ENCODE measurements around the gene PTPRG.

The PTPRG gene

GRCh38 chr3:61608072-61608471, 46.7 kb downstream of the PTPRG start:
- TF ChIP-seq CTCF (conservative IDR thresholded peaks at IDR 0.05; ENCODE audit: low read depth, low read length): no peak
- no peaks in the 10 kb centered on the region for H3K27me3 ChIP-seq (ENCODE audit: insufficient read depth, low read depth)
- no peaks in the 10 kb centered on the region for H4K20me1 ChIP-seq (ENCODE audit: insufficient read depth)
- no peak overlapping the region for H3K4me3 ChIP-seq (IDR thresholded peaks at IDR 0.05; ENCODE audit: insufficient read depth, low read depth, low read length)
- no peak overlapping the region for H2AFZ ChIP-seq (ENCODE audit: low read depth)
- no peaks in the 10 kb centered on the region for H3K36me3 ChIP-seq (ENCODE audit: insufficient read depth)
- H3K27ac ChIP-seq: no peak overlapping the region
- no peaks in the 10 kb centered on the region for H3K4me1 ChIP-seq (ENCODE audit: low read depth, poor library complexity, severe bottlenecking)
- no peak overlapping the region for H3K4me2 ChIP-seq
- H3K9ac ChIP-seq: no peak overlapping the region
- H3K79me2 ChIP-seq (ENCODE audit: insufficient read depth, low read depth): no peaks in the 10 kb centered on the region

GRCh38 chr3:61608711-61609110, 47.3 kb downstream of the PTPRG start:
- Histone ChIP-seq H3K4me3 (IDR thresholded peaks at IDR 0.05; ENCODE audit: insufficient read depth, low read depth, low read length) (no peak overlapping the region), H3K79me2 (ENCODE audit: insufficient read depth, low read depth) (no peaks in the 10 kb centered on the region), H3K27ac (no peak overlapping the region), H4K20me1 (ENCODE audit: insufficient read depth) (no peaks in the 10 kb centered on the region), H3K4me1 (ENCODE audit: low read depth, poor library complexity, severe bottlenecking) (no peaks in the 10 kb centered on the region), H3K27me3 (ENCODE audit: insufficient read depth, low read depth) (no peaks in the 10 kb centered on the region), H3K9ac (no peak overlapping the region), H3K4me2 (no peak overlapping the region), H2AFZ (ENCODE audit: low read depth) (no peak overlapping the region), H3K36me3 (ENCODE audit: insufficient read depth) (no peaks in the 10 kb centered on the region)
- no peak for TF ChIP-seq CTCF (conservative IDR thresholded peaks at IDR 0.05; ENCODE audit: low read depth, low read length)

- H3K27me3 ChIP-seq (ENCODE audit: insufficient read depth, low read depth): no peaks in the 10 kb centered on the region
- no peak overlapping the region for H3K4me3 ChIP-seq (IDR thresholded peaks at IDR 0.05; ENCODE audit: insufficient read depth, low read depth, low read length)
- no peak overlapping the region for H3K9ac ChIP-seq
- no peaks in the 10 kb centered on the region for H3K4me1 ChIP-seq (ENCODE audit: low read depth, poor library complexity, severe bottlenecking)
- H3K79me2 ChIP-seq (ENCODE audit: insufficient read depth, low read depth): no peaks in the 10 kb centered on the region
- H3K27ac ChIP-seq: no peak overlapping the region
- no peak overlapping the region for H3K4me2 ChIP-seq
- no peak overlapping the region for H2AFZ ChIP-seq (ENCODE audit: low read depth)
- no peaks in the 10 kb centered on the region for H3K36me3 ChIP-seq (ENCODE audit: insufficient read depth)
- H4K20me1 ChIP-seq (ENCODE audit: insufficient read depth): no peaks in the 10 kb centered on the region
- TF ChIP-seq CTCF (conservative IDR thresholded peaks at IDR 0.05; ENCODE audit: low read depth, low read length): no peak
These were observed 48.9 kb downstream of the PTPRG start for GRCh38 chr3:61610316-61610715.

GRCh38 chr3:61612211-61613194, 51.1 kb downstream of the PTPRG start:
- H2AFZ ChIP-seq (ENCODE audit: low read depth): no peak overlapping the region
- no peak for TF ChIP-seq CTCF (conservative IDR thresholded peaks at IDR 0.05; ENCODE audit: low read depth, low read length)
- H3K9ac ChIP-seq: no peak overlapping the region
- no peaks in the 10 kb centered on the region for H4K20me1 ChIP-seq (ENCODE audit: insufficient read depth)
- no peaks in the 10 kb centered on the region for H3K79me2 ChIP-seq (ENCODE audit: insufficient read depth, low read depth)
- no peaks in the 10 kb centered on the region for H3K27me3 ChIP-seq (ENCODE audit: insufficient read depth, low read depth)
- no peak overlapping the region for H3K27ac ChIP-seq
- no peak overlapping the region for H3K4me2 ChIP-seq
- H3K36me3 ChIP-seq (ENCODE audit: insufficient read depth): no peaks in the 10 kb centered on the region
- no peaks in the 10 kb centered on the region for H3K4me1 ChIP-seq (ENCODE audit: low read depth, poor library complexity, severe bottlenecking)
- no peak overlapping the region for H3K4me3 ChIP-seq (IDR thresholded peaks at IDR 0.05; ENCODE audit: insufficient read depth, low read depth, low read length)
